Activated CD8-positive, alpha-beta memory T cell treated with anti-CD3 and anti-CD28 coated beads, Interleukin-2, amount 50 U/mL, for 1 hour (primary cell): ENCODE data around the gene FLNA.
"Not testable (repeated sequence)": the region's sequence is repeated elsewhere in the genome, so short reads cannot be mapped to it uniquely, and the experiment has no call there.

ENCODE experiments used
- DNase-seq: peaks from one replicate; pipeline ENCODE4 v3.0.0-alpha.2; 2020; ENCODE audit errors: extremely low read depth

The FLNA gene

GRCh38 chrX:154399527-154400368 is 25.3 kb upstream of the FLNA start:
- DNase-seq: no peak

GRCh38 chrX:154398668-154399526 is 24.5 kb upstream of the FLNA start:
- peak; percentile 51 for DNase-seq

GRCh38 chrX:154397888-154398667 is 23.6 kb upstream of the FLNA start, which contains the start of gene RPL10:
Gene RPL10, plus strand, starts transcription at chrX:154398377. Its CDS starts 143 bp downstream, at chrX:154398520.
- DNase-seq: peak; percentile 81

GRCh38 chrX:154396973-154397887 is 22.8 kb upstream of the FLNA start:
- no peak for DNase-seq

- not testable (repeated sequence) for DNase-seq
Measured at GRCh38 chrX:154396363-154396762, 21.9 kb upstream of the FLNA start.

- not testable (repeated sequence) for DNase-seq
Measured at GRCh38 chrX:154389812-154390747, 15.6 kb upstream of the FLNA start.

- not testable (repeated sequence) for DNase-seq
Measured at GRCh38 chrX:154388649-154389048, 14.2 kb upstream of the FLNA start.

GRCh38 chrX:154388094-154388493 is 13.7 kb upstream of the FLNA start:
- not testable (repeated sequence) for DNase-seq

GRCh38 chrX:154384284-154384892 is 10.0 kb upstream of the FLNA start:
- no peak for DNase-seq

- no peak for DNase-seq
Measured at GRCh38 chrX:154383359-154384283, 9.2 kb upstream of the FLNA start.

GRCh38 chrX:154382483-154383069 is 8.1 kb upstream of the FLNA start:
- no peak for DNase-seq

GRCh38 chrX:154381271-154381670 is 6.8 kb upstream of the FLNA start:
- no peak for DNase-seq

GRCh38 chrX:154380787-154381186 is 6.4 kb upstream of the FLNA start:
- DNase-seq: no peak

GRCh38 chrX:154380153-154380552 is 5.7 kb upstream of the FLNA start:
- no peak for DNase-seq

- DNase-seq: no peak
Measured at GRCh38 chrX:154379569-154379951, 5.1 kb upstream of the FLNA start.

- peak; percentile 82 for DNase-seq
Measured at GRCh38 chrX:154378799-154379568, 4.5 kb upstream of the FLNA start, which contains the start of gene EMD. Gene EMD, plus strand, starts transcription at chrX:154379295. Its CDS starts 190 bp downstream, at chrX:154379485.
